ENCODE results near the gene KCNB1.

DNA sequence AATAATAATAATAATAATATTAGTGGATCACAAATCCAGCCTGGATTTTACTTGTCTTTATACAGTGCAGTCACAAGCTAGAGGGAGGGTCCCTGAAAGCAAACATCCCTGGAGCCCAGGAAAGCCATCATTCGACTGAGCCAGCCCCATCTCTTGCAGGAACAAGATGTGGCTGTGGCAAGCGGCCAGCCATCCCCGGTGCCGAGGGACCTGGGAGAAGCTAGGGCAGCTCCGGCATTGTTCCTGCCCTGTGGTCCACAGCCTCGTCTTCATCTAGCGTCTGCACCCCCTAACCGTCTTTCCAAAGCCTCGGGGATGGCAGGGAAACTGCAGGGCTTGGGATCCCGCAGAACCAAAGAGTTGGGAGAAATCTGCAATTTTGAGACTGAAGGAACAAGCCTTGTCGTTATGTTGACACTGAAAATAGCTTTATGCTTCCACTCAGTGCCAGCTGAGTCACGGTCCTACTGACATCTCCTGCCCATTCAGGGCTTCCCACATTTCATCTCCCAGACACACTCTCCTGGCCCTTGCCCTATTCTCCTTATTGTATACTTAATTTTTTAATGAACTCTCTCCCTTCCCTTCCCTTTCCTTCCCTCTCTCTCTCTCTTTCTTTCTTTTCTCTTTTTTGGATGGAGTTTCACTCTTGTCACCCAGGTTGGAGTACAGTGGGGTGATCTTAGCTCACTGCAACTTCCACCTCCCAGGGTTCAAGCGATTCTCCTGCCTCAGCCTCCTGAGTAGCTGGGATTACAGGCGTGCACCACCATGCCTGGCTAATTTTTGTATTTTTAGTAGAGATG lies 142.1 kb downstream of the KCNB1 start:
- no peak for TF ChIP-seq POLR2A (IDR thresholded peaks at IDR 0.05; ENCODE audit: low read depth, low read length)
- TF ChIP-seq TAF1 (IDR thresholded peaks at IDR 0.05; ENCODE audit: low read depth, low read length): no peak
- TF ChIP-seq POLR2AphosphoS5 (IDR thresholded peaks at IDR 0.05; ENCODE audit: low read depth, low read length): no peak
